Activated CD4-positive, alpha-beta T cell treated with anti-CD3 and anti-CD28 coated beads, Interleukin-2, amount 10 ng/mL, durations not matched to agents 7 days and 5 days (primary cell): ENCODE measurements around the gene ZNF672. TPM values are rescaled to one million over a fixed set of nuclear protein-coding genes. Genes with fewer than 3 reads are reported as not detected.
"Not testable (repeated sequence)": the region's sequence is repeated elsewhere in the genome, so short reads cannot be mapped to it uniquely, and the experiment has no call there.

Experiments
- CTCF ChIA-PET: fragments of 350-600 bp; sonication (Branson Sonifier 250); formaldehyde crosslinking; loops from one replicate; lab custom pipeline; 2021; ENCODE audit warnings: antibody characterized with exemption; lab: Charles Lee
- POLR2A ChIA-PET: fragments of 350-600 bp; sonication (Branson Sonifier 250); formaldehyde crosslinking; loops from one replicate; lab custom pipeline; 2021; ENCODE audit warnings: antibody characterized with exemption; lab: Charles Lee
- DNase-seq: peaks from one replicate; pipeline ENCODE4 v3.0.0-alpha.2; 2020
- H3K27ac Mint-ChIP-seq: one replicate; pipeline ENCODE4 v1.8.0; 2021; ENCODE audit warnings: mild to moderate bottlenecking, moderate library complexity, mixed read lengths
- H3K27me3 Mint-ChIP-seq: one replicate; pipeline ENCODE4 v1.8.0; 2021; ENCODE audit warnings: mixed read lengths
- H3K36me3 Mint-ChIP-seq: one replicate; pipeline ENCODE4 v1.8.0; 2021; ENCODE audit warnings: low read depth, mixed read lengths
- H3K4me1 Mint-ChIP-seq: one replicate; pipeline ENCODE4 v1.8.0; 2021; ENCODE audit warnings: mixed read lengths
- H3K4me3 Mint-ChIP-seq: one replicate; pipeline ENCODE4 v1.8.0; 2021; ENCODE audit warnings: mild to moderate bottlenecking, moderate library complexity, mixed read lengths
- H3K9me3 Mint-ChIP-seq: one replicate; pipeline ENCODE4 v1.8.0; 2021; ENCODE audit warnings: mixed read lengths
- total RNA-seq, 2 experiments: library from RNA; stranded (reverse); gene quantifications; one replicate each; pipeline ENCODE4 v1.2.3, GENCODE V29; 2021

Gene ZNF672
- total RNA-seq, 2 experiments from 2014 or later, result 46.5 to 56.9 TPM

DNA sequence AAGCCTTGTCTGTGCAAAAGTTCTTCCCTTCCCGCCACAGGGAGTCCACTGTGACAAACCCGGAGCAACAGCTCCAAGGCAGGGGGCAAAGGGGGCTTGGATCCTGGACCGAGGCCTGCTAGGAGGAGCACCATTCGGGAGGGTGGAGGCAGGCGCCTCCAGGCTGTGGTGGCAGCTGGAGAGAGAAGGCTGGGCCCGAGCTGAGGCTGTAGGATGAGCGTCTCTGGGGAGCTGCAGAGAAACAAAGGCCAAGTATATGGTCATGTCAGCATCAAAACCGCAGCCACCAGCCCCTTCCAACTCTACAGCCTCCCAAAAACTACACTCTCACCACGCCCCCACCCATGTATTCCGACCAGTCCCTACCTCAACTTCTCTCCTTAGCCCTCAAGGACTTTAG lies 12.9 kb upstream of the ZNF672 start:
- Mint-ChIP-seq H3K4me3 (peak overlapping the region; percentile 90), H3K36me3 (peaks cover 19% of the 10 kb centered on the region), H3K27ac (peak overlapping the region; percentile 98), H3K9me3 (no peaks in the 10 kb centered on the region), H3K27me3 (no peaks in the 10 kb centered on the region), H3K4me1 (peaks cover 56% of the 10 kb centered on the region)
- CTCF ChIA-PET, result interaction anchor here (1.3 to 3.6 kb wide), 5 partner anchors 9 to 34 kb away, joined by 3 to 41 read pairs (median 6); partner anchors contain the start of genes ZNF672 and ZNF692
- no peak for DNase-seq
- POLR2A ChIA-PET, result interaction anchor here (2.0 kb wide), 1 partner anchor 13 kb away, joined by 6 read pairs; the partner anchor contains the start of gene ZNF672

GRCh38 chr1:248825573-248825908 lies 12.5 kb upstream of the ZNF672 start:
- peak overlapping the region; percentile 98 for H3K27ac Mint-ChIP-seq
- H3K27me3 Mint-ChIP-seq, result no peaks in the 10 kb centered on the region
- peaks cover 53% of the 10 kb centered on the region for H3K4me1 Mint-ChIP-seq
- ChIA-PET POLR2A (interaction anchor here (2.0 kb wide), 1 partner anchor 13 kb away, joined by 6 read pairs; the partner anchor contains the start of gene ZNF672), CTCF (interaction anchor here (0.7 to 3.6 kb wide), 11 partner anchors 9 to 81 kb away, joined by 3 to 41 read pairs (median 3); partner anchors contain the start of genes PGBD2, ZNF672 and ZNF692)
- DNase-seq, result no peak
- H3K9me3 Mint-ChIP-seq, result no peaks in the 10 kb centered on the region
- peaks cover 17% of the 10 kb centered on the region for H3K36me3 Mint-ChIP-seq
- H3K4me3 Mint-ChIP-seq, result peak overlapping the region; percentile 90

- Mint-ChIP-seq H3K4me3 (peak within 1 kb of the TSS; percentile 90), H3K4me1 (peaks cover 48% of the 10 kb centered on the region), H3K27ac (peak within 1 kb of the TSS; percentile 98), H3K27me3 (peaks cover 2% of the 10 kb centered on the region), H3K36me3 (peaks cover 17% of the 10 kb centered on the region), H3K9me3 (no peaks in the 10 kb centered on the region)
- peak; percentile 94 for DNase-seq
- ChIA-PET CTCF (interaction anchor here (0.7 to 3.6 kb wide), 10 partner anchors 8 to 80 kb away, joined by 3 to 41 read pairs (median 4); partner anchors contain the start of genes PGBD2, ZNF672 and ZNF692), POLR2A (interaction anchor here (2.0 kb wide), 1 partner anchor 12 kb away, joined by 6 read pairs; the partner anchor contains the start of gene ZNF672)
Observed at GRCh38 chr1:248825909-248826760, 11.9 kb upstream of the ZNF672 start, which contains the start of gene SH3BP5L. Gene SH3BP5L, minus strand, starts transcription at chr1:248825915. Its CDS starts 980 bp downstream, at chr1:248824935.

- H3K27ac Mint-ChIP-seq, result no peak overlapping the region
- H3K9me3 Mint-ChIP-seq, result no peaks in the 10 kb centered on the region
- peaks cover 10% of the 10 kb centered on the region for H3K36me3 Mint-ChIP-seq
- ChIA-PET CTCF (interaction anchor here (1.5 to 1.8 kb wide), 3 partner anchors 9 to 21 kb away, joined by 3 to 8 read pairs (median 5); partner anchors contain the start of gene ZNF672), POLR2A (no interaction called here)
- no peak for DNase-seq
- peaks cover 24% of the 10 kb centered on the region for H3K4me1 Mint-ChIP-seq
- H3K27me3 Mint-ChIP-seq, result peaks cover 8% of the 10 kb centered on the region
- H3K4me3 Mint-ChIP-seq, result no peak overlapping the region
Observed at GRCh38 chr1:248828845-248829244, 9.2 kb upstream of the ZNF672 start.

- POLR2A ChIA-PET, H3K27me3 Mint-ChIP-seq, H3K27ac Mint-ChIP-seq, DNase-seq, H3K36me3 Mint-ChIP-seq, H3K4me3 Mint-ChIP-seq, H3K9me3 Mint-ChIP-seq: not testable (repeated sequence)
- CTCF ChIA-PET, result interaction anchor here (0.6 to 1.5 kb wide), 2 partner anchors 9 to 25 kb away, joined by 3 read pairs; no protein-coding TSS in a partner anchor
- peaks cover 11% of the 10 kb centered on the region for H3K4me1 Mint-ChIP-seq
Observed at GRCh38 chr1:248830718-248831017, 7.4 kb upstream of the ZNF672 start.

DNA sequence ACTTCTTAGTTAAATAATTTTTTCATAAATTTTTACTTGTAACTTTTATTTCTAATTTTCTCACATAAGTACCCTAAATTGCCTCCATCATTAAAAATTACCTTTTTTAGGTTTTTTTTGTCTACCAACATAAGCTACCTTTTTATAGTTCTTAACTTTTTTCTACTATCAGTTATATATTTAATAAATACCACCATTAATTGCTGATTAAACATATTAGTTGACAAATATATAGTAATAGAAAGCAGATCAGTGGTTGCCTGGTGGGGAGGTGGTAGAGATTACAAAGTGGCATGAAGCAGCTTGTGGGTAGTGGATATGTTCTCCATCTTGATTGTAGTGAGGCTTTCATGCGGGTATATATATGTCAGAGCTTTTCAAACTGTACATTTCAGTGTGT lies 6.2 kb upstream of the ZNF672 start:
- no peak for DNase-seq
- Mint-ChIP-seq H3K4me1 (peaks cover 8% of the 10 kb centered on the region), H3K27me3 (peaks cover 8% of the 10 kb centered on the region), H3K36me3 (no peaks in the 10 kb centered on the region), H3K27ac (no peak overlapping the region), H3K4me3 (no peak overlapping the region), H3K9me3 (no peaks in the 10 kb centered on the region)
- ChIA-PET POLR2A (interaction anchor here (0.7 kb wide), 1 partner anchor 28 kb away, joined by 3 read pairs; no protein-coding TSS in a partner anchor), CTCF (interaction anchor here (0.8 to 1.5 kb wide), 3 partner anchors 13 to 42 kb away, joined by 3 read pairs; no protein-coding TSS in a partner anchor)

- ChIA-PET CTCF (interaction anchor here (1.1 to 1.9 kb wide), 3 partner anchors 8 to 40 kb away, joined by 3 to 6 read pairs (median 5); partner anchors contain the start of genes SH3BP5L and ZNF692), POLR2A (no interaction called here)
- Mint-ChIP-seq H3K4me1 (peaks cover 5% of the 10 kb centered on the region), H3K27me3 (peaks cover 8% of the 10 kb centered on the region), H3K36me3 (no peaks in the 10 kb centered on the region), H3K4me3 (no peak overlapping the region), H3K9me3 (no peaks in the 10 kb centered on the region), H3K27ac (no peak overlapping the region)
- no peak for DNase-seq
Observed at GRCh38 chr1:248834343-248834940, 3.6 kb upstream of the ZNF672 start.

- Mint-ChIP-seq H3K9me3 (no peaks in the 10 kb centered on the region), H3K27me3 (peaks cover 2% of the 10 kb centered on the region), H3K4me3 (no peak overlapping the region), H3K4me1 (peaks cover 24% of the 10 kb centered on the region), H3K27ac (peak overlapping the region; percentile 97), H3K36me3 (no peaks in the 10 kb centered on the region)
- DNase-seq, result no peak
- CTCF ChIA-PET, result interaction anchor here (0.6 to 4.9 kb wide), 7 partner anchors 8 to 87 kb away, joined by 3 to 41 read pairs (median 8); partner anchors contain the start of genes SH3BP5L and ZNF692
- POLR2A ChIA-PET, result interaction anchor here (0.8 to 1.8 kb wide), 3 partner anchors 10 to 22 kb away, joined by 4 to 6 read pairs (median 5); partner anchors contain the start of genes SH3BP5L and ZNF692
Observed at GRCh38 chr1:248837045-248837780, 811 bp upstream of the ZNF672 start.

DNA sequence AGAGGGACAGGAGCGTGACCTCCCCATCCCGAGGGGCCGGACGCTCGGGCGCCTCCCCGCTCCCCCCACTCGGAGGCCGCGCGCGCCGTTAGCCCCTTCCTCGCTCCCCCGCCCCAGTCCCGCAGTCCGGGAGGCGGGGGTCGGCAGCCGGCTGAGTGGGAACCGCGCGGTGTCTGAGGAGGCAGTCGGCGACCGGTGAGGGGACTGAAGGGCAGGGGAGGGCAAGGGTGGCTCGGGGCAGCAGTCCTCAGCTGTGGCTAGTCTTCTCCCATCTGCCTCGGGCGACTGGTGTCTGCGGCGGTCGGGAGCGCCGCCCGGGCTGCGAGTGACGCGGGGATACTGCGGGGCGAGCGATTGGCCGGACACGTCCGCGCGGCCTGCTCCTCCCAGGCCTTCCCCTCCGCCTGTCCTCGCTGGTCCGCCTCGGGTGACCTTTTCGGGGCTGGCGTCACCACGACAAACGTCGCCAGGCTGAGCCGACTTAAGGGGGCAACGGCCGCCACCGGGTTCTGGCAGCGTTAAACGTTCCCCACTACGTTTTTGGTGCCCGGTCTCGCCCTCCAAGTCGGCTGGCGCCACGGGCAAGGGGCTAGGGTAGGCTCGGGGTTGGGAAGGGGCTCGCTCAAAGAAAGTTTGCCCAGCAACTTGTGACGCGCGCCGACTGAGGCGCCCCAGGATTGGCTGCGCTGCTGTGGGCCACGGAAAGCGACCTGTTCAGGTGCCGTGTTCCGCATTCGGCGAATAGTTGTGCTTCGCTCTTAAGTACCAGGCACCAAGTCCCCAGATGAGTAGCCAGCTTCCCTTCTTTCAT lies 538 bp downstream of the ZNF672 start:
- Mint-ChIP-seq H3K27ac (peak overlapping the region; percentile 97), H3K27me3 (no peaks in the 10 kb centered on the region), H3K9me3 (no peaks in the 10 kb centered on the region), H3K4me3 (no peak overlapping the region), H3K36me3 (no peaks in the 10 kb centered on the region), H3K4me1 (peaks cover 24% of the 10 kb centered on the region)
- DNase-seq, result peak; percentile 89
- ChIA-PET POLR2A (interaction anchor here (0.6 to 1.8 kb wide), 4 partner anchors 11 to 86 kb away, joined by 3 to 6 read pairs (median 4); partner anchors contain the start of genes SH3BP5L and ZNF692), CTCF (interaction anchor here (1.3 to 4.9 kb wide), 6 partner anchors 10 to 87 kb away, joined by 4 to 41 read pairs (median 10); partner anchors contain the start of genes SH3BP5L and ZNF692)

DNA sequence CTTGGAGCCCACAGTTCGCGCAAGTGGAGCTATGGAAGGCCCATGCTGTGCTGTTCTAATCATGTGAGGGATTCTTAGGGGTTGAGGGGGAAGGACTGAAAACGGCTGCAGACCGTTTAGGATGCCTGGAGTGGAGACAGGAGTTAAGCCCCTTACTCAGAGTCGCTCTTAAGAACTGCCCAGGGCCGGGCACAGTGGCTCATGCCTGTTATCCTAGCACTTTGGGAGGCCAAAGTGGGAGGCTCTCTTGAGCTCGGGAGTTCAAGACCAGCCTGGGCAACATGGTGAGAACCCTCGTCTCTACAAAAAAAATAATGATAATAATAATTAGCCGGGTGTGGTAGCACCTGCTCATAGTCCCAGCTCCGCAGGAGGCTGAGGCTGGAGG lies 1.1 kb downstream of the ZNF672 start:
- Mint-ChIP-seq H3K4me3 (no peak overlapping the region), H3K4me1 (peaks cover 24% of the 10 kb centered on the region), H3K27me3 (no peaks in the 10 kb centered on the region), H3K36me3 (no peaks in the 10 kb centered on the region), H3K27ac (peak overlapping the region; percentile 97), H3K9me3 (no peaks in the 10 kb centered on the region)
- no peak for DNase-seq
- ChIA-PET POLR2A (interaction anchor here (0.6 to 1.8 kb wide), 2 partner anchors 14 to 85 kb away, joined by 3 to 6 read pairs; partner anchors contain the start of gene SH3BP5L), CTCF (interaction anchor here (1.3 to 4.9 kb wide), 4 partner anchors 13 to 87 kb away, joined by 4 to 41 read pairs (median 10); partner anchors contain the start of genes SH3BP5L and ZNF692)

- ChIA-PET CTCF (interaction anchor here (1.3 to 1.7 kb wide), 4 partner anchors 13 to 21 kb away, joined by 5 to 12 read pairs (median 6); partner anchors contain the start of genes SH3BP5L and ZNF692), POLR2A (no interaction called here)
- H3K36me3 Mint-ChIP-seq, result peaks cover 7% of the 10 kb centered on the region
- peaks cover 24% of the 10 kb centered on the region for H3K4me1 Mint-ChIP-seq
- no peaks in the 10 kb centered on the region for H3K9me3 Mint-ChIP-seq
- peak overlapping the region; percentile 8 for H3K4me3 Mint-ChIP-seq
- no peaks in the 10 kb centered on the region for H3K27me3 Mint-ChIP-seq
- no peak for DNase-seq
- no peak overlapping the region for H3K27ac Mint-ChIP-seq
Observed at GRCh38 chr1:248840946-248841345, 2.9 kb downstream of the ZNF672 start.
